HFF-Myc (cell line): Measurements from ENCODE around the gene IFI27L2.

Experiments
- DNase-seq: peaks from one replicate; pipeline ENCODE4 v3.0.0-alpha.2; 2011; ENCODE audit warnings: low read depth; ENCODE audit errors: extremely low read depth
- H3K4me3 ChIP-seq: replicated peaks from 2 replicates; pipeline ENCODE4 v1.5.1; 2011; ENCODE audit warnings: low read depth, mild to moderate bottlenecking, control low read depth, low read length
- CTCF ChIP-seq: IDR thresholded peaks from 2 replicates; pipeline ENCODE4 v1.5.1; 2012; ENCODE audit warnings: mild to moderate bottlenecking, low read depth, low read length, control low read depth; ENCODE audit errors: missing control alignments

The IFI27L2 gene

GRCh38 chr14:94114589-94115057 lies 14.8 kb downstream of the IFI27L2 start:
- DNase-seq = no peak

GRCh38 chr14:94113908-94114588 lies 15.4 kb downstream of the IFI27L2 start:
- TF ChIP-seq CTCF = no peak
- H3K4me3 ChIP-seq = no peak overlapping the region
- DNase-seq = no peak

More at GRCh38 chr14:94114589-94115057, 14.8 kb downstream of the IFI27L2 start:
- H3K4me3 ChIP-seq = no peak overlapping the region
- no peak for TF ChIP-seq CTCF

- no peak for DNase-seq
- H3K4me3 ChIP-seq = no peak overlapping the region
- no peak for TF ChIP-seq CTCF
Measured at GRCh38 chr14:94113490-94113889, 15.9 kb downstream of the IFI27L2 start.

- no peak for TF ChIP-seq CTCF
- no peak for DNase-seq
- H3K4me3 ChIP-seq = no peak overlapping the region
Measured at GRCh38 chr14:94113073-94113472, 16.3 kb downstream of the IFI27L2 start.

- DNase-seq = no peak
- no peak overlapping the region for H3K4me3 ChIP-seq
- no peak for TF ChIP-seq CTCF
Measured at GRCh38 chr14:94112513-94113063, 16.8 kb downstream of the IFI27L2 start.

- no peak for TF ChIP-seq CTCF
- no peak for DNase-seq
- no peak overlapping the region for H3K4me3 ChIP-seq
Measured at GRCh38 chr14:94111276-94112095, 17.9 kb downstream of the IFI27L2 start.
